HFF-Myc (cell line): Measurements from ENCODE around the gene FAM174C.

Source experiments
- DNase-seq: peaks from one replicate; pipeline ENCODE4 v3.0.0-alpha.2; 2011; ENCODE audit warnings: low read depth; ENCODE audit errors: extremely low read depth
- H3K4me3 ChIP-seq: replicated peaks from 2 replicates; pipeline ENCODE4 v1.5.1; 2011; ENCODE audit warnings: low read depth, mild to moderate bottlenecking, control low read depth, low read length
- TF ChIP-seq, protein P1 (sequence below): IDR thresholded peaks from 2 replicates; pipeline ENCODE4 v1.5.1; 2012; ENCODE audit warnings: mild to moderate bottlenecking, low read depth, low read length, control low read depth; ENCODE audit errors: missing control alignments

FAM174C gene

DNA sequence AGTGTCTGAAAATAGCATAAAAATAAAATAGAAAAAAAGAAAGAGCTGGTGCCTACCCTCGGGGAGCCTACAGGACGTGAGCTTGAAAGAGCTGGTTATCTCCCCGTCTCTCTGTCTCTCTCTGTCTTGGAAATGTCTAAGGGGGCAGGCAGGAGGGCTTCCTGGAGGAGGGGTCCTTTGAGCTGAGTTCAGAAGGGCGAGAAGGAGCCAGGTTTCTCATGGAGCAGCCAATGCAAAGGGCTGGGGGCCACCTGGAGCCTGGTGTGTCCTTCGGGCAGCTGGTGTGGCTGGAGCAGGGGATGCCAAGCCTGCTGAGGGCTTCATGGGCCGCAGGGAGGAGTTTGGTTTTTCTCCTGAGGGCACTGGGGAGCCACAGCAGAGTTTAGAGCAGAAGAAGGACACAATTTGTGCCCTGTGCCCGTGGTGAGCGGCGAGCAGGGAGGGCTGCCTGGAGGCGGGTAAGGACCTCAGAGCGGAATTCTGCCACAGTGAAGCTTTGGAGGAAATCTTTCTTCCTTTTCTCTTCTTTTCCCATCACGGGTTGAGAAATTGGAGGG is 49.0 kb downstream of the FAM174C start:
- H3K4me3 ChIP-seq = no peak overlapping the region
- TF ChIP-seq, protein P1, sequence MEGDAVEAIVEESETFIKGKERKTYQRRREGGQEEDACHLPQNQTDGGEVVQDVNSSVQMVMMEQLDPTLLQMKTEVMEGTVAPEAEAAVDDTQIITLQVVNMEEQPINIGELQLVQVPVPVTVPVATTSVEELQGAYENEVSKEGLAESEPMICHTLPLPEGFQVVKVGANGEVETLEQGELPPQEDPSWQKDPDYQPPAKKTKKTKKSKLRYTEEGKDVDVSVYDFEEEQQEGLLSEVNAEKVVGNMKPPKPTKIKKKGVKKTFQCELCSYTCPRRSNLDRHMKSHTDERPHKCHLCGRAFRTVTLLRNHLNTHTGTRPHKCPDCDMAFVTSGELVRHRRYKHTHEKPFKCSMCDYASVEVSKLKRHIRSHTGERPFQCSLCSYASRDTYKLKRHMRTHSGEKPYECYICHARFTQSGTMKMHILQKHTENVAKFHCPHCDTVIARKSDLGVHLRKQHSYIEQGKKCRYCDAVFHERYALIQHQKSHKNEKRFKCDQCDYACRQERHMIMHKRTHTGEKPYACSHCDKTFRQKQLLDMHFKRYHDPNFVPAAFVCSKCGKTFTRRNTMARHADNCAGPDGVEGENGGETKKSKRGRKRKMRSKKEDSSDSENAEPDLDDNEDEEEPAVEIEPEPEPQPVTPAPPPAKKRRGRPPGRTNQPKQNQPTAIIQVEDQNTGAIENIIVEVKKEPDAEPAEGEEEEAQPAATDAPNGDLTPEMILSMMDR = no peak

DNA sequence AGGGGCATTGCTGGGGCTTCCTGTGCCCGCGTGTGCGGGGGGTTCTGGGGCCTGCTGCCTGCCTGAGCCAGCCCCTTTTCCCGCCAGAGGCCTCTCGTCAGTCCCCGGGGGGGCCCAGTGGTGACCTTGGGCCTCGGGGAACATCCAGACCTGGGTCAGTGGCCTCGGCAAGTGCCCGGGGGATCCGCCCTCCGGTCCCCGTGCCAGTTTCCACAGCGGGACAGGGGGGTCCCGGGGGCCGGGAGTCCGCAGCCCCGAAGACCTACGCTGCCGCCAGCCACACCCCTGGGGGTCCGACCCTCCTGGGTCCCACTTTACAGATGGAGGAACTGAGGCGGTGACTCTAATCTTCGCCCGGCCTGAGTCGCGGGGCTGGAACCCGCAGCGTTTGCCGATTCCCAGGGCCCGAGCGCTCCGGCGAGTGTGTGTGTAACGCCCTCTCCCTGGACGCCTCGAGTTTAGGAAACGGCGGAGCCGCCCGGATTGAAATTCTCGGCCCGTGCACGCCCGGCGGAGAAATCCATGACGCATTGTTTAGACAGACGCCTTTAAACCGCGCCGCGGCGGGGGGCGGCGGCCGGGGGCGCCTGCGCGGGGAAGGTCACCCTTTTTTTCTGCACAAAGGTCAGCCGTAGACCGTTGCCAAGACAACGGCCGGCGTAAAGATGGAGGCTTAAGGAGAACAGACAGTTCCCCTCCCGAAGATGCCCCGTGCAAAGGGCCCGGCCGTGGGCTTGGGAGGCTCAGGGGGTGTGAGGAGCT is 49.7 kb downstream of the FAM174C start:
- DNase-seq = peak; percentile 9
- TF ChIP-seq, protein P1 = no peak
- H3K4me3 ChIP-seq = peak overlapping the region; percentile 34

More for the DNA sequence above, 49.0 kb downstream of the FAM174C start:
- no peak for DNase-seq

DNA sequence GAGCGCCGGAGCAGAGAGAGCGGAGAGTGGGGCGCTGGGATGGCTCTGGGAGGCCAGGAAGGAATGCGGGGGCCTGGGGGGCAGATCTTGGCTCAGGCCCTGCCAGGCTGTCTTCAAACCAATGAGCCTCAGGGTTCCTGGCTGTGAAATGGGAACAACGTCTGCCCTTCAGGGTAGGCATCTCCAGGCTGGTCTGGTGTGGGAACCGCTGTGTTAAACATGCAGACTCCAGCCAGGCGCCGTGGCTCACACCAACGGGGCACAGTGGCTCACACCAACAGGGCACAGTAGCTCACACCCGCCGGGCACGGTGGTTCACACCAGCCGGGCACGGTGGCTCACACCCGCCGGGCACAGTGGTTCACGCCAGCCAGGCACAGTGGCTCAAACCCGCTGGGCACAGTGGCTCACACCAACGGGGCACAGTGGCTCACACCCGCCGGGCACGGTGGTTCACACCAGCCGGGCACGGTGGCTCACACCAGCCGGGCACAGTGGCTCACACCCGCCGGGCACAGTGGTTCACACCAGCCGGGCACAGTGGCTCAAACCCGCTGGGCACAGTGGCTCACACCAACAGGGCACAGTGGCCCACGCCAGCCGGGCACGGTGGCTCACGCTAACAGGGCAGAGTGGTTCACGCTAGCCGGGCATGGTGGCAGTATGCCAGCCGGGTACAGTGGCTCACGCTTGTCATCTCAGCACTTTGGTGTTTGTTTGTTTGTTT is 50.4 kb downstream of the FAM174C start:
- no peak for DNase-seq
- H3K4me3 ChIP-seq = peak overlapping the region; percentile 34
- TF ChIP-seq, protein P1 = no peak

DNA sequence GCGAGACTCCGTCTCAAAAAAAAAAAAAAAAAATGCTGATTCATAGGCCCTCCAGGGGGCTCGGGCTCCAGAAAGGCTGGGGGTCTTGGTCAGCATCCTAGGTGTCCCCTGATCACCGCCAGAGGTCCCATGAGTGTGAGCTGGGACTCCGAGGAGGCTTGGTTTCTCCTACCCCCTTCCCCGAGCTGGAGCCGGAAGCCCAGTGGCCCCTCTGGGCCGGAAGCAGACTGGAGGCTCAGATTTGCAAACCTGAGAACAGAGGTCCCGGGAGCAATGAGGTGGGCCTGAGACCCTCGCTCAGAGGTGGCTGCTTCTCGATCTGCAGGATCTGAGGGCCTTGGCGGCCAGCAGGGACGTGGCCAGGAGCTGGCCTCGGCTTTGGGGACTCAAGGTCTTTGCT is 51.8 kb downstream of the FAM174C start:
- TF ChIP-seq, protein P1 = no peak
- DNase-seq = no peak
- H3K4me3 ChIP-seq = no peak overlapping the region
